DMS53 treated with DMSO at 0.1 percent for 48 hours (cell line): ENCODE data around the gene EFCAB13.

Source experiments
- DNase-seq: peaks from one replicate; lab custom pipeline; 2025; ENCODE audit not compliant: unreplicated experiment; lab: John Stamatoyannopoulos, UW

EFCAB13 gene

DNA sequence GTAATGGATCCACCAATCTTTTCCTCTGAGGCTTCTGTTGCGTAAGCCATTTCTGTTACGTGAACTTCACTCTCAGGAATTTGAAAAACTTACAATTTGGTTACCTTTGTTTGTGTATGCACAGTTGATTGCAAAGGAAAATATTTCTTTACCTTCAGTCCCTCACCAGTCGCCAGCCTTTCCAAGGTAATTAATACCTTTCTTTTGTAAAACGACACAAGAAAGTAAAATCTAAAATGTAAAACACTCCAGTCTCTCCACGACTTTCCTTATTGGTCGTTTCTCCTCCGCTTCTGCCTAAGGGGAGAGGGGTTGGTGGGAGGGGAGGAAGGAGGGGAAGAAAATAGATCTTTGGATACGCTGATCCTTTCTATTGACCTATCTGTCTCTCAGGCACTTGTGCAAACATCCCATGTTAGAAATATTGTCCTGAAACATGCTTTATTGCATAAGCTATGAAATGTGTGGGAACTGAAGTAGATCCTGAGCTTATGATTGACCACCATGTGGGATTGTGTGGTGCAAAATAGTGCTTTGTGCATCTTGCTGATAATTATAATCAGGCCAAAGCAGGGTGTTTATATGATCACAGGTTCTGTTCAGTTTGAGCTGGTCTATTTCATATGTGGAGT, 32.4 kb upstream of the EFCAB13 start:
- no peak for DNase-seq

DNA sequence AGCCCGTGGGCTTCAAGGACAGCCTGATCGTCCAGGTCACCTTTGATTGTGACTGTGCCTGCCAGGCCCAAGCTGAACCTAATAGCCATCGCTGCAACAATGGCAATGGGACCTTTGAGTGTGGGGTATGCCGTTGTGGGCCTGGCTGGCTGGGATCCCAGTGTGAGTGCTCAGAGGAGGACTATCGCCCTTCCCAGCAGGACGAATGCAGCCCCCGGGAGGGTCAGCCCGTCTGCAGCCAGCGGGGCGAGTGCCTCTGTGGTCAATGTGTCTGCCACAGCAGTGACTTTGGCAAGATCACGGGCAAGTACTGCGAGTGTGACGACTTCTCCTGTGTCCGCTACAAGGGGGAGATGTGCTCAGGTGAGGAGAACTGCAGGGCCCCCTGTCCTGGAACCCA, 31.5 kb upstream of the EFCAB13 start:
- DNase-seq: no peak

DNA sequence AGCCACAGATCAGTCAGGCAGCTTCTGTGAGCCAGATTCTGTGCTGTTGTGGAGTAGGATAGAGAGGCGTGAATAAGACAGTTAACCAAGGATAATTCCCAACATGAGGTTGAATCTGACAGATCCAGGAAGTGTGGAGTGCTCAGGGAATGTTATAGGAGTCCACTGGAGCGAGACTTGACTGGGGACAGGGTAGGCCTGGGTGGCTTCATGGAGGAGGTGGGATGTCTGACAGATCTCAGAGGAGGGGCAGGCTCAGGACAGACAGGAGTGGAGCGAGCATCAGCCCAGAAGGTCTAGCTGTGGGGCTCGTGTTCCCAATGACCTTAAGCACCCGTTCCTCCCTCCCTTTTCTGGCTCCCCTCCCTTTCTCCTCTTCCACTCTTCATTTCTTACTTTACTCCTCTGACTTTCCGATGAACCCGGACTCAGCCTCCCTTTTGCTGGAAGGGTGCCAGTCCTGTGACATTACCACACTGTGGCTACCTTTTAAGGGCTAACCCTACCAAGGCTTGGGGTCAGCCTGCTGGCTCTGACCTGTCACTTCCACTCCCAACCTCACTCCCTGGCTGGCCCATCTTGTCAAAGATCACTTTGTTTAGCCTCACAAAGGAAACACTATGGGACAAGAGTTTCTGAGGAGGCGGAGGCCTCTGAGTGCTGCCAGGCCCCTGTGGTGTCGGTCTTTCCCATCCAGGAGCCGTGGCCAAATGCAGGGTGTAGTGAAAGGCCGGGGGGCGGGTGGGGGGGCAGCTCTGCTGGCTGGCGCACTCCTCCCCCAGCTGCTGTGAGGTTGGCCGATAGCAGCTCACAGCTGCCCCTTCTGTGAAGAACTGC, 28.5 kb upstream of the EFCAB13 start:
- no peak for DNase-seq

DNA sequence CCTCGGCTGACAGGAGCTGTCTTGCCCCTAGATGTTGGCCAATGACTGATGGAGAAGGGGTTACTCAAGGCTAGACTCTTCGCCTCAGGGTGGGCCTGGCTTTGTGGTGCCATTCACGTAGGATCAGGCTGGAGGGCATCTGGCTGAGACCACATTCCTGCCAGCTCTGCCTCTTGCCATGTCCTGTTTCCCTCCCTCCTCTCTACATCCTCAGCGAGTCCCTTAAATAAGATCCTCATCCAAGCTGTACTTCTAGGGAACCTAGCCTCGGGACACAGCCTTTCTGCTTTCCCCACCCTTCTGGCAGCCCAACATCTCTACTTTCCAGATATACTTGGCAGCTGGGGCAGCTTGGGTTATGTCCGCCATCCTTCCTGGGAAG, 27.9 kb upstream of the EFCAB13 start:
- DNase-seq: no peak

DNA sequence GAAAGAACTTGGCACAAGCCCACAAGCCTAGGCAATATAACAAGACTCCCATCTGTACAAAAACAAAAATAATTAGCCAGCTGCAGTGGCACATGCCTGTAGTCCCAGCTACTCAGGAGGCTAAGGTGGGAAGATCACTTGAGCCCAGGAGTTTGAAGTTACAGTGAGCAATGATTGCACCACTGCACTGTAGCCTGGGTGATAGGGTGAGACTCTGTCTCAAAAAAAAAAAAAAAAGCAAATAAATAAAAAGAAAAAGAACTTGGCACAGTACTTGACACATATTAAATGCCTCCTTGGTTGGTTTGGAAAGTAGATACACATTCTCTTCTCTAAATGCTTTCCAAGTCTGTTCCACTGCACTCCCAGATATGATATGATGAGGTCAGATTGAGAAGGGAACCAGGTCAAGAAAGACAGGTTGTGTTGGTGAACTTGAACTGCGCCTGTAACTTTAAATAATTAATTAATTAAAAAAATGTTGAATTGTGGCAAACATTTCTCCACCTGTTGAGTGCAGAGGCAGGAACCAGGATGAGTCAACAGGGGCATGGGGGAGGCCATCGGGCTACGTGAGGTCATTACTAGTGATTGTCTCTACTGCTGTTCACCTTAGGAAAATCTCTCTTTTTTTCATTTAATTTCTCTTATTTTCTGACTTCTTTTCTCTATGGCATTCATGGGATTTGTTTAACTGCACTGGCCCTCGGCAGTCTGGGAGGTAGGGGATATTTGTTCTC, 25.9 kb upstream of the EFCAB13 start:
- no peak for DNase-seq

DNA sequence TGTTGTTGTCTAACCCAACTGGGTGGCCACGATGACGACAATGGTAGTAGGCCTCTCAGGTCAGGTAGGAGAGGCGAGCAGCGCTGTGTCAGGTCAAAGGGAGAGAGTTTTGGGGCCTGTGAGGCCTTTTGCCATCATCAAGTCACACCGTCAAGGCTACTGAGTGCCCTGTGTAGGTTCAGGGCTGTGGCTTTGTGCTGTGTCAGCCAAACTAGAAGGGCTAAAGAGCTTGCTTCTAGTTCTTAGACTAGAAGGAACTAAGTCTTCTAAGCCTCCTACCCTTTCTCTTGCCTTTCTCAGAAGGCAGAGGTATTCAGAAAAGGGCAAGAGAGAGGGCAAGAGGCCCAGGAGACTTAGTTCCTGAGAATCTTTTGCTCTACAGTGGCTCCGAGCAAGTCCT, 25.0 kb upstream of the EFCAB13 start:
- DNase-seq: no peak

DNA sequence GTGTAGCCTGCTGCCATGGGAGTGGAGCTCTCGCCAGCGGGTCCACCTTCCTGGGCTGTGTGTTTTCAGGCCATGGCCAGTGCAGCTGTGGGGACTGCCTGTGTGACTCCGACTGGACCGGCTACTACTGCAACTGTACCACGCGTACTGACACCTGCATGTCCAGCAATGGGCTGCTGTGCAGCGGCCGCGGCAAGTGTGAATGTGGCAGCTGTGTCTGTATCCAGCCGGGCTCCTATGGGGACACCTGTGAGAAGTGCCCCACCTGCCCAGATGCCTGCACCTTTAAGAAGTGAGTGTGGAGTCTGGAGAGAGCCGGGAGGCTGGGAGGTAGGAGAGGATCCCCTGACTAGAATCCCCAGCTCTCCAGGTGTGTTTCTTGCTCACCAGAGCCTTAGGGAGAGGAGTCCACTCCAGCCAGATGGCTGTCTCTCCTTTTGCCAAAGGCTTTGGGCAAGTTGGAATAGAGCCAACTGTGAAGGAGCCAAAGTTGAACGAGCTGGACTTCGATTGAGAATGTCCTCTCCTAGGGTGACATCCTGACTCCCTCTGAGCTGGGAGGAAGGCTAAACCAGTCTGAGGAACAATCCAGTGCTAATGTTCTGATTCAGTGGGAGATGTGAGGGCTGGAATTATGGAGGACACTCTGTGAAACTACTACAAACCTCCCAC, 24.4 kb upstream of the EFCAB13 start:
- no peak for DNase-seq

DNA sequence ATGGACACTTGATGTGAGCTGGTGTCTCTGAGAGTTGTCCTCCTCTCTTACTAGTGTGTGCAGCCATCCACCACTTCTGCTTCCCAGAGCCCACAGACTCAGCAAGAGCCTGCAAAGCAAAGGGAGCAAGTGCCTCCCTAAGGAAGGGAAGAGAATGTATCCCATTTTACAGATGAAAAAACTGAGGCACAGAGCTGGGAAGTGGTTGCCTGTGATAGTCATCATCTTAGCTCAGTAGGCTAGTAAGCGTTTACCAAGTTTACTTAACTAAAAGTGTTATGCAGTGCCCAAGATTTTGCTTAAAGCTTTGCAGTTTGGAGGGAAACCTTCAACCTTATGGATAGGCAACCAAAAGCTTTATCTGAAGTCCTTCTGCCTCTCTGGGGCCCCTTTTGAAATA, 23.0 kb upstream of the EFCAB13 start:
- DNase-seq: no peak

DNA sequence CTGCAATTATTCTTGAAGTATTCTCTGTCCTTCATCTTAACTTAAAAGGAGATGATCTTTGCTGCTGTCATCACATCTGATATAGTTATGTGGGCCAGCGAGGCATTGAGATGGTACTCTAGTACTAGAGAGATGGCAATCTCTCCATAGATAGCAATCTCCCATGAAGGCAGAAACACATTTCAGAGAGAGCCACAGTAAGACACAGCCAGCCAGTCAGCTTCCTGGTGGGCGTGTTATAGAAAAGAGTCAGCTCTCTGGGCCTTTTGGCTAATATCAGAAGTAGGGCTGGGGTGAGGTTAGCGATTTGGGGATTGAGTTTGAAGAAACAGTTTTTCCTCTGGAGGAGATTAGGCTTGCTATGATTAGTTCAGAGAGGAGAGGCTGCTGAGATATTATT, 22.6 kb upstream of the EFCAB13 start:
- no peak for DNase-seq

DNA sequence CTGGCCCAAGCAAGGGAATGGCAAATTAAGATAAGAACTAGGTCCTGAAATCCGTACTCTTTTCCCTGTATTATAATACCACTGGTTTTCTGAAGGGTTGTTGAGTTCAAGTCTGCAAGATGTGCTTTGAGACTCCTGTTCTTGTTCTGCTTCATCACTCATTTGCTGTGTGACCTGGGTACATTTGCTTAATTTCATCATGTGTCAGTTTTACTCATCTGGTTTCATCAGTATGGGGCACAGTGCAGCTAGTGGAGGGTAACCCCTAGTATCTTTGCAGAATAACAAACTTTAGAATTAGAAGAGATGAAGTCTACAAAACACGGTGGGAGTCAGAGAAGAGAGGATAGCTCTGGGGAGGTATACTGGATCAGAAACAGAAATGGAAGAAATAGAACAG, 21.9 kb upstream of the EFCAB13 start:
- DNase-seq: no peak

DNA sequence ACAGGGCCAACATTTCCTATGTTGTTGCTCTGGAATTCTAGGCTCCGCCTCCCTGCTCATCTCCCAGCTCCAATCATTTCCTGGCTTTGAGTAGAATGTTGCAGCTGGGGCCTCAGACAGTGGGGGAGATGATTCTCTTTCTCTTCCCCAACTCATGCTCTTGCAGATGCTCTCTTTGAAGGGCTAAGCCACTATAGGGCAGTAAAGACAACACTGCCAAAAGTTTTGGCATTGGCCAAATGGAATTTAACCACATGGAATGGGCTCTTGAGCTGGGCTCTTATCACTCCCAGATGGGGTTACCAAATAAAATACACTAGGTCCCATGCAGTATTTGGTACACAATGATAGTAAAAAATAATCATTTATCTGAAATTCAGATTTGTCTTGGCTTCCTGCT, 19.6 kb upstream of the EFCAB13 start:
- DNase-seq: no peak

DNA sequence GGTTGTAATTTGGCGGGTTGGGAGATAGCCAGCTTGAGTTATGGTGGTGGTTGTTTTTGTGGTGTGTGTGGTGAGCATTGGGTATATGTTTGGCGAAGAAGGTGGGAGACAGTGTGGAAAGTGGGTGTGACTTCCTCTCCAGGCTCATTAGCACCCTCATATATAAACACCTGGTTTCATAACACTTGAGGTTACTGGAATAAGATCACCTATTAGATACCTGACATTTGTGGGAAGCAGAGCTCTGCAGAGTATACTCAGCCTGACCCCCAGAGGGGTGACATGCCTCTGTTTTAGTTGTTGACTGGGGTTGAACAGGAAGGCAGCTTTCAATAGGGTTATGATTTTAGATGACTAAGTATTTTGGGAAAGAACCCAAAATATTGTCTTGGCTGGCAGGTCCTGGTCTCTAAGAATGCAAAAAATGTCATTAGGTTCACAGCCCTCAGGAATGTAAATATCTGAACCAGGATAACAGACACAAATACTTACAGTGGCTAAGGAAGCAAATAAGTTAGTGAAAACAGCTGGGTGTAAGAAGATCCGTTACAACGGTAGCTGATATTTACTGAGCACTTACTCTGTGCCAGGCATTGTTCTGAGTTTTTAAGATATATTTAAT, 18.3 kb upstream of the EFCAB13 start:
- DNase-seq: no peak

DNA sequence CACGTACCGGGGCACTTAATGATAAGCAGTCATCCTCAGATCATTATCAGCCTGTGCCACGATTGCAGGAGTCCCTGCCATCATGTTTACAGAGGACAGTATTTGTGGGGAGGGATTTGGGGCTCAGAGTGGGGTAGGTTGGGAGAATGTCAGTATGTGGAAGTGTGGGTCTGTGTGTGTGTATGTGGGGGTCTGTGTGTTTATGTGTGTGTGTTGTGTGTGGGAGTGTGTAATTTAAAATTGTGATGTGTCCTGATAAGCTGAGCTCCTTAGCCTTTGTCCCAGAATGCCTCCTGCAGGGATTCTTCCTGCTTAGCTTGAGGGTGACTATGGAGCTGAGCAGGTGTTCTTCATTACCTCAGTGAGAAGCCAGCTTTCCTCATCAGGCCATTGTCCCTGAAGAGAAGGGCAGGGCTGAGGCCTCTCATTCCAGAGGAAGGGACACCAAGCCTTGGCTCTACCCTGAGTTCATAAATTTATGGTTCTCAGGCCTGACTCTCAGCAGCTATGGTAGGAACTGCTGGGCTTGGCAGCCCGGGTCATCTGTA, 13.5 kb upstream of the EFCAB13 start:
- no peak for DNase-seq

DNA sequence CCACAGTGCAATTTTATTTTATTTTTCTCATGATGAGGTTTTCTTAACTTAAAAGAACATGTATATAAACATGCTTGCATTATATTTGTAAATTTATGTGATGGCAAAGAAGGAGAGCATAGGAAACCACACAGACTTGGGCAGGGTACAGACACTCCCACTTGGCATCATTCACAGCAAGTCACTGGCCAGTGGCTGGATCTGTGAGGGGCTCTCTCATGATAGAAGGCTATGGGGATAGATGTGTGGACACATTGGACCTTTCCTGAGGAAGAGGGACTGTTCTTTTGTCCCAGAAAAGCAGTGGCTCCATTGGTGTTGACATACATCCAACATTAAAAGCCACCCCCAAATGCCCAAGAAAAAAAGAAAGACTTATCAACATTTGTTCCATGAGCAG, 12.3 kb upstream of the EFCAB13 start:
- DNase-seq: no peak

DNA sequence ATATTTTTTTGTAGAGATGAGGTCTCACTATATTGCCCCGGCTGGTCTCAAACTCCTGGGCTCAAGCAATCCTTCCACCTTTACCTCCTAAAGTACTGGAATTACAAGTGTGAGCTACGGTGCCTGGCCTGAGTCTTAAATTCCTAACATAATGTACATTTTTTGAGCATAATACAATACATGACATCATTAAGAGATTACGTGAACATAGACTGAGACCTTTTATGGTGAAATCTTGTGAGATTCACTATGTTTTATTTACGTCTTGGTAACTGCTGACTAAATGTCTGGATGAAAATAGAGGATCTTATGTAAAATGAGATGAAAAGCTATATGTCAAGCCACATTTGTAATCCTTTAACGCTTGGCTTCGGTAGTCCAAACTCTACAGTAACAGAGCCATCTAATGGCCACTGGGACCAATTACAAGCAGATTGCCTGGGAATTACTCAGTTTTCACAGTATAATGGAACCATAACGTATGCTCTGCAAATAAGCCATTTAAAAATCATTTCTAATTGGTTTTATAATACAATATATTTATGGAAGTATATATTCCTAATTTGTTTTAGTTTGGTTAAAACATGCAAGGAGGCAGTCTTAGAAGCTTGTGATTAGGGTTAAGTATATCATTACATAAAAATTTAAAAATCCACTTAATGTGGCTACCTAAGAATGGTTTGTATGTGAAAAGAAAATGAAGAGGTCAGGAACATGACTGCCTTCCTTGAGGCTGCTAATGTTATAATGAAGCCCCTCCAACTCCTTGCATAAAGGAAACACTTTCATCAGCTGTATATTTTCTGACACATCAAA, 8.1 kb upstream of the EFCAB13 start:
- DNase-seq: peak; percentile 74

DNA sequence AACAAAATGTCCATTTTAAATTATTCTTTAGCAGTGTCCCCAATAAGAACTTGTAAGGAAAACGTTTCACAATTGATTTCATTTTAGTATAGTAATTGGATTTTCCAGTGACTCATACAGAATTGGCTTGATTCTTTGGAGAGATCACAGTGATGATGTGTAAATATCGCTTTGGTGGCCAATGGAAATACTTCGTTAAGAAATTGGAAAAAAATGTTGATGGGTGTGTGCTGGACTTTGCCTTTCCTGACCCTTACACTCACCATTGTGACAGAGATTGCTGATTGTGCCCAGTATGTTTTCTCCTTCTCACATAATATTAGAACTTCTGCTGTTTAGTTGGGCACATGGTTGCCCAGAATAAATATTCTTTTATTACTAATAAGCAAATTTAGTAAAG, 7.4 kb upstream of the EFCAB13 start:
- no peak for DNase-seq

DNA sequence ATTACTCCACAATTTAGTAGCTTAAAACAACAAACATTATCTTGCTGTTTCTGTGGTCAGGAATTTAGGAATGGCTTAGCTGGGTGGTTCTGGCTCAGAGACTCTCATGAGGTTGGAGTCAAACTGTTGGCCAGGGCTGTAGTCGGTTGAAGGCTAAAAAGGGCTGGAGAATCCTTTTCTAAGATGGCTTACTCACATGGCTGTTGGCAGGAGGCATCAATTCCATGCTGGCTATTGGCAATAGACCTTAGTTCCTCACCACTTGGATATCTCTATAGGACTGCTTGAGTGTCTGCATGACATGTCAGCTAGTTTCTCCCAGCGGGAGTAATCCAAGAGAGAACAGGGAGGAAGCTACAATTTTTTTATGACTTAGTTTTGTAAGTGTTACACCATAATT, 6.6 kb upstream of the EFCAB13 start:
- DNase-seq: no peak

DNA sequence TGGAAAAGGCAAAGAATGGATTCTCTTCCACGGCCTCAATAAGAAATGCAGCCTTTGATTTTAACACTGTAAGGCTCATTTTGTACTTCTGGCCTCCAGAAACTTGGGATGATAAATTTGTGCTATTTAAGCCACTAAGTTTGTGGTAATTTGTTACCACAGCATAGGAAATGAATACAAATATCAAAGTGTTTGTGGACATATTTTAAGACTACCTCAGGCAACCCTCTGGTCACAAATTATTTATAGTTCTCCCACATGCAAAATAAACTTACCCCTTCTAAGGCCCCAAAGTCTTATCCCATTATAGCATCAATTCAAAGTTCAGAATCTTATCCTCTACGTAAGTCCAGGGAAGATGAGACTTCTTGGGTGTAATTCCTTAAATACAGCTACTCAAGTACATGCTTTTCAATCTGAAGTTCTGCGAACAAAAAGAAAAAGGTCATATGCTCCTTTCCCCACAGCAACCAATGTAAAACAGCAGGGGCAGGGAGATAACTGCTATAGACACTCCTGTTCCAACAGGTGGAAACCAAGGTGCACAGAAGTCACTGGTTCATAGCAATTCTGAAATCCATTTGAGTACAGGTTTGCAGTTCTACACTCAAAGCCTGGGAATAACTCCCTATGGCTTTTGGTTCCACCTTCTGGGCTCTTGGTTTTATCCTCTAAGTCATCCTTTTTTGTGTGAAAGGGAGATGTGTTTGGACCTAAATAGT, 5.4 kb upstream of the EFCAB13 start:
- DNase-seq: no peak

DNA sequence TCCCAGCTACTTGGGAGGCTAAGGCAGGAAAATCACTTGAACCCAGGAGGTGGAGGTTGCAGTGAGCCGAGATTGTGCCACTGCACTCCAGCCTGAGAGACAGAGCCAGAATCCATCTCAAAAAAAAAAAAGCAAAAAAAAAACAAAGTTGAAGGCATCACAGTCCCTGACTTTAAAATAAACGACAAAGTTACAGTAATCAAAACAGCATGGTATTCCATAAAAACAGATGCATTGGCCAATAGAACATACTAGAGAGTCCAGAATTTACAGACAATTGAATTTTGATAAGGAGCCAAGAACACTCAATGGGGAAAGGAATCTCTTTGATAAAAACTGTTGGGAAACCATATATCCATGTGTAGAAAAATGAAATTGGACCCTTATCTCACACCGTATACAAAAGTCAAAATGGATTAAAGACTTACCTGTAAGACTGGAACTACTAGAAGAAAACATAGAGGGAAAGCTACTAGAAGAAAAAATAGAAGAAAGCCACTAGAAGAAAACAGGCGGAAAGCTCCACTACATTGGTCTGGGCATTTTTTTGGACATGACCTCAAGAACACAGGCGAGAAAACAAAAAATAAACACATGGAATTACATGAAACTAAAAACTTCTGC, 2.8 kb upstream of the EFCAB13 start:
- DNase-seq: no peak
